Measurements from ENCODE around the gene KDM2A. TPM values are rescaled to one million over a fixed set of nuclear protein-coding genes. Genes with fewer than 3 reads are reported as not detected.

KDM2A gene
- total RNA-seq, 3 donors from 2014 or later (not counting 1 experiment from before 2014, with no cell fraction given) = 268 to 312 (median 283) TPM

DNA sequence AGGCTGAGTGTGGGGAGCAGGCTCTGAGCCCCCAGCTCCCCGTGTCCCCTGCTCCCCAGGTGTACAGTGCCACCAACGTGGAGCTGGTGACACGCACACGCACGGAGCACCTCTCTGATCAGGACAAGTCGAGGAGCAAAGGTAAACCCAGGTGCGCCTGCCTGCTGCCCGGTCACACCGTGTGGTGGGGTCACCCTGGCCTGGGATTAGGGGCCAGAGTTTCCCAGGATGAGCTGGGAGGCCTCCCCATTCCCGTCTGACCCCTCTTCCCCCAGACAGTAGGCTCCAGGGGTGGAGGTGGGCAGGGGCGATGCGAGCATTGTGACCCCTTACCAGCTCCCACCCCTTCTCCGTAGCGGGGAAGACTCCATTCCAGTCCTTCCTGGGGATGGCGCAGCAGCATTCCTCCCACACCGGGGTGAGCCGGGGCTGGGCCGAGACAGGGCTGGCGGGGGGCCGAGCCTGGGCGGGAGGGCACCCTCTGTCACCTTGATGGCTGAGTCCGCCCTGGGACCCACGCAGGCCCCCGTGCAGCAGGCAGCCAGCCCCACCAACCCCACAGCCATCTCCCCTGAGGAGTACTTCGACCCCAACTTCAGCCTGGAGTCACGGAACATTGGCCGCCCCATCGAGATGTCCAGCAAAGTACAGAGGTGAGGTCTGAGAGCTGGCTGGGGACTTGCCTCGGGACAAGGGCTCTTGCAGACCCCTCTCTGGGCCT lies 180.6 kb downstream of the KDM2A start:
- Mint-ChIP-seq H3K4me3 (no peak overlapping the region), H3K9me3 (peaks cover 2 to 3% of the 10 kb centered on the region in 2 donors), H3K27me3 (ENCODE audit: low read depth in 2 of 2) (no peaks in the 10 kb centered on the region), H3K4me1 (peaks cover 21 to 22% of the 10 kb centered on the region in 2 donors), H3K36me3 (peaks cover 17% of the 10 kb centered on the region), H3K27ac (no peak overlapping the region)
- peaks cover 21% of the 10 kb centered on the region for H3K4me1 ChIP-seq (ENCODE audit: control insufficient read depth, insufficient read depth, low read length)
- no peak for DNase-seq
- no peak overlapping the region for H3K27ac ChIP-seq (ENCODE audit: low read length)
- 97% methylated on average over 29 of the region's 29 CpGs for WGBS (ENCODE audit: insufficient coverage)
- H3K36me3 ChIP-seq (ENCODE audit: control insufficient read depth, insufficient read depth, low read length) = peaks cover 51% of the 10 kb centered on the region
- no peak for ATAC-seq
- H3K9me3 ChIP-seq (ENCODE audit: control insufficient read depth, insufficient read depth, low read length) = peaks cover 4% of the 10 kb centered on the region
- intact Hi-C loops (cut with micrococcal nuclease) = no loop called here
- H3K4me3 ChIP-seq (ENCODE audit: low read length) = no peak overlapping the region
- TF ChIP-seq, protein P1, sequence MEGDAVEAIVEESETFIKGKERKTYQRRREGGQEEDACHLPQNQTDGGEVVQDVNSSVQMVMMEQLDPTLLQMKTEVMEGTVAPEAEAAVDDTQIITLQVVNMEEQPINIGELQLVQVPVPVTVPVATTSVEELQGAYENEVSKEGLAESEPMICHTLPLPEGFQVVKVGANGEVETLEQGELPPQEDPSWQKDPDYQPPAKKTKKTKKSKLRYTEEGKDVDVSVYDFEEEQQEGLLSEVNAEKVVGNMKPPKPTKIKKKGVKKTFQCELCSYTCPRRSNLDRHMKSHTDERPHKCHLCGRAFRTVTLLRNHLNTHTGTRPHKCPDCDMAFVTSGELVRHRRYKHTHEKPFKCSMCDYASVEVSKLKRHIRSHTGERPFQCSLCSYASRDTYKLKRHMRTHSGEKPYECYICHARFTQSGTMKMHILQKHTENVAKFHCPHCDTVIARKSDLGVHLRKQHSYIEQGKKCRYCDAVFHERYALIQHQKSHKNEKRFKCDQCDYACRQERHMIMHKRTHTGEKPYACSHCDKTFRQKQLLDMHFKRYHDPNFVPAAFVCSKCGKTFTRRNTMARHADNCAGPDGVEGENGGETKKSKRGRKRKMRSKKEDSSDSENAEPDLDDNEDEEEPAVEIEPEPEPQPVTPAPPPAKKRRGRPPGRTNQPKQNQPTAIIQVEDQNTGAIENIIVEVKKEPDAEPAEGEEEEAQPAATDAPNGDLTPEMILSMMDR (IDR thresholded peaks at IDR 0.05) = no peak
- no peaks in the 10 kb centered on the region for H3K27me3 ChIP-seq (ENCODE audit: control insufficient read depth, insufficient read depth, low read length)

- H3K27me3 ChIP-seq (ENCODE audit: control insufficient read depth, insufficient read depth, low read length) = no peaks in the 10 kb centered on the region
- H3K27me3 Mint-ChIP-seq (ENCODE audit: low read depth in 2 of 2) = no peaks in the 10 kb centered on the region
- H3K4me3 Mint-ChIP-seq = no peak overlapping the region
- peaks cover 3% of the 10 kb centered on the region for H3K9me3 ChIP-seq (ENCODE audit: control insufficient read depth, insufficient read depth, low read length)
- intact Hi-C loops (cut with micrococcal nuclease) = no loop called here
- peaks cover 51% of the 10 kb centered on the region for H3K36me3 ChIP-seq (ENCODE audit: control insufficient read depth, insufficient read depth, low read length)
- WGBS (ENCODE audit: insufficient coverage) = 96% methylated on average over 13 of the region's 13 CpGs
- peaks cover 2 to 3% of the 10 kb centered on the region in 2 donors for H3K9me3 Mint-ChIP-seq
- H3K4me3 ChIP-seq (ENCODE audit: low read length) = no peak overlapping the region
- no peak overlapping the region for H3K27ac Mint-ChIP-seq
- peaks cover 24 to 25% of the 10 kb centered on the region in 2 donors for H3K4me1 Mint-ChIP-seq
- TF ChIP-seq, protein P1 (IDR thresholded peaks at IDR 0.05) = no peak
- peaks cover 17% of the 10 kb centered on the region for H3K36me3 Mint-ChIP-seq
- no peak overlapping the region for H3K27ac ChIP-seq (ENCODE audit: low read length)
- H3K4me1 ChIP-seq (ENCODE audit: control insufficient read depth, insufficient read depth, low read length) = peaks cover 25% of the 10 kb centered on the region
- DNase-seq (no peak), ATAC-seq (no peak)
Observed at GRCh38 chr11:67300256-67300755, 181.2 kb downstream of the KDM2A start.

GRCh38 chr11:67300756-67301312 lies 181.8 kb downstream of the KDM2A start:
- no peak overlapping the region for H3K4me3 Mint-ChIP-seq
- intact Hi-C loops (cut with micrococcal nuclease) = no loop called here
- H3K27me3 Mint-ChIP-seq (ENCODE audit: low read depth in 2 of 2) = no peaks in the 10 kb centered on the region
- Histone ChIP-seq H3K4me1 (ENCODE audit: control insufficient read depth, insufficient read depth, low read length) (peaks cover 25% of the 10 kb centered on the region), H3K9me3 (ENCODE audit: control insufficient read depth, insufficient read depth, low read length) (no peaks in the 10 kb centered on the region), H3K27ac (ENCODE audit: low read length) (no peak overlapping the region), H3K36me3 (ENCODE audit: control insufficient read depth, insufficient read depth, low read length) (peaks cover 47% of the 10 kb centered on the region), H3K27me3 (ENCODE audit: control insufficient read depth, insufficient read depth, low read length) (no peaks in the 10 kb centered on the region), H3K4me3 (ENCODE audit: low read length) (no peak overlapping the region)
- DNase-seq = no peak
- H3K9me3 Mint-ChIP-seq = peaks cover 2 to 3% of the 10 kb centered on the region in 2 donors
- TF ChIP-seq, protein P1 (IDR thresholded peaks at IDR 0.05) = no peak
- ATAC-seq = no peak
- 91% methylated on average over 22 of the region's 22 CpGs for WGBS (ENCODE audit: insufficient coverage)
- H3K4me1 Mint-ChIP-seq = peaks cover 23 to 25% of the 10 kb centered on the region in 2 donors
- peaks cover 15% of the 10 kb centered on the region for H3K36me3 Mint-ChIP-seq
- no peak overlapping the region for H3K27ac Mint-ChIP-seq

Data from natural killer cell (primary cell).